Epidermal melanocyte (primary cell): Measurements from ENCODE around the gene TXNDC11.

Source experiments
- DNase-seq: peaks from one replicate; pipeline ENCODE4 v3.0.0; 2011; ENCODE audit warnings: low spot score; ENCODE audit not compliant: insufficient read length

Gene TXNDC11

DNA sequence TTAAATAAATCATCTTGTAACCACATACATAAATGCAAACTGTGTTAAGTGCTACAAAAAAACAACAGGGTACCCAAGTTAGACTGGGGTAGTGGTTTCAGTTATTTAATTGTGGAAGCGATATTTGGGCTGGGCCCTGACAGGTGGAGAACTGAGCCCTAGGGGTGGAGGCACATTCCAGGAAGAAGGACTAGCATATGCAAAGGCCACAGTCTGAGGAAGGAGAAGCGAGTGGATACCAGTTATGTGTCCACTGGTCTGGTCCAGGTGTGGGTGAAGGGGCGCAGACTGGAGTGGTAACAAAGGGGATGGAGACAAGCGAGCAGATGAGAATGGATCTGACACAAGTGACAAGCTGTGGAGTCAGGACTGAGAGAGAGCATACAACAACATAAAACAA lies 22.9 kb downstream of the TXNDC11 start:
- DNase-seq, result no peak

DNA sequence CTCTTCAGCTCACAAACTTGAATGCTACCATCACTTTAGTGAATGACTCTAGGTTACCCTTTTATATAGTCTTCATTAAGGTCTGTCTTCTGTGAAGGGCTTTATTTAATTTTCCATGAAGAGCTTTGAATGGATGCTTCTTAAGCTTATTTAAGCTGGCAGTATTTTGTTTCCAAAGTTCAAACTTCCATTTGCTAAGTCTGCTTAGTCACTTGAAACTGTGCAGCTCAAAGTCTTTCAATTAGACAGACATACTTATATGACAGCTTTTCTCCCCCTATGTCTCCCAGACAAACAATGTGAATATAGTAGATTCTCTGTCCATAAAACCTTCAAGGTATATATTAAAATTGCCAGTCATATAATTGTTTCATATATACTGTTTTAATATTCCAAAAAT lies 23.5 kb downstream of the TXNDC11 start:
- no peak for DNase-seq

DNA sequence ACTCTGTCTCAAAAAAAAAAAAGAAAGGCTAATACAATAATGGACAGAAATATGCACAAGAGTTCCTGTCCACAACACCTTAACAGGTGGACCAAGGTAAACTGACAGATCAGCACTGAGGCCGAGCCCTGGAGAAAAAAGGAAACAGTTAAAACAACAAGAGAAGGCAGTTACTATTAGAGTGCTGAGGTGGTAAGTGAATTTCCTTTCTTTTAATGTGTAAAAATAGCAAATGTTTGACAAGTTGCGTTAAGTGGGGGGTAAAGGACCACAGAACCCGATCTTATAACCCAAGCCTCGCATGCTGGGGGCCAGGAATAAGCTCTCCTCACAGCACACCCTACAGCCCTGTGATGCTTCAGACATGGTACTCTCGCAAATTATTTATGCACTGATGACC lies 24.8 kb downstream of the TXNDC11 start:
- no peak for DNase-seq

DNA sequence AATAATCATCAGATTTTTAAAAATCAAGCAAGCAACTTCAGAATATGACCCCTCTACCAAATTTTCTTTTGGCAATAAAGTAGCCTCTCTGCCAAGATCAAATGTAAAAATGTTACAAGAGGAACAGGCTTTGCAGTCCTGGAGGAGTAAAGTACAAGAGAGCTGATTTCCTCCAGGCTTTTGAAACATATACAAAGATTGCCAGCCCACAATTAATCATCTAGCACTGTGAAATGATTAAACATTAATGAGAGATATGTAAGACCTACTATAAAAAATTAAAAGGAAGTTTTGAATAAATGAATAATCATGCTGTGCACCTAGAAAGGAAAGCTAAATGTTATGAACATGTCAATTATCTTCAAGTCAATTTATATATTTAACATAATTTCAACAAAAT lies 26.3 kb downstream of the TXNDC11 start:
- DNase-seq, result no peak

DNA sequence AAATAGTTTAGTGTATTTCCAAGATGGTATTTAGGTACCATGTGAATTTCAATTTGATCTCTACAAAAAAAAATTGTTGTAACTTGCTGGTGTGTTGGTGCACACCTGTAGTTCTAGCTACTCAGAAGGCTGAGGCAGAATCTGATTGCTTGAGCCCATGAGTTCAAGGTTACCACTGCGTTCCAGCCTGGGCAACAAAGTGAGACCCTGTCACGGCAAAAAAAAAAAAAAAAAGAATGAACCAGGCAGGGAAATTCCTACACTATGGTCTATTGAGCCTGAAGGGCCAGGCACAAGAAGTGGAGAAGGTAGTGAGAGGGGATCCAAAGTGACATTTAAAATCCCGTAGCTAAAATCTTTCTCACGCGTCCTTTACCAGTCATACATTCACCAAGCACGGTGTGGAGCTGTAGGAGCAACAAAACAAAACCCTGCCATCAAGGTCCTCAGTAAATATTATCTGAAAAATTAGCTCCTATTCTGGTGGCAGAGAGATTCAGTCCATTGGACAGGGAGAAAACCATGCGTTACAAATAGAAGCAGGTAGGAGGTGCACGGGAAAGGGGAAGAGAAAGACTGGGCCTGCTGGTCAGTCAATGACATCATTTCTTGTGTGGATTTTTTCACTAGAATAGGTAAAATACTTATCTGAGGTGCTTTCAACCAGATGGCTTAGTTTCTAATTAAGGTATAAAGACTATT lies 27.3 kb downstream of the TXNDC11 start:
- no peak for DNase-seq

GRCh38 chr16:11712122-11712521 lies 30.5 kb downstream of the TXNDC11 start:
- DNase-seq, result no peak

DNA sequence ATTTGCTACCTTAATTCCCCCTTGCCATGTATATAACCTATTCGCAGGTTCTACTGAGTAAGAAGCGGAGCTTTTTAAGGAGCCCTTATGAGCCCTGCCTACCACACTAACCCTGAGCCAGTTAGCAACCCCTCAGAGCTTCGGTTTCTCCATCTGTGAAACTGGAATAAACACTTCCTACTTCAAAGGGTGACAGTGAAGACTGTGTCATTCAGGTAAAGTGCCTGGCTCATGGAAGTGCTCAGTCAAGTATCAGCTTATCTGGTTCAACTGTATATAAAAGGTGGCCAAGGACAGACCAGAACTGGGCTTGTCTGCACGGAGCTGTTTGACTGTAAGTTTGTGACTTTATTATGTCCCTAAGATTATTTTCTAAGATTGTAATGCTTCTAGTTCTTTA lies 31.0 kb downstream of the TXNDC11 start:
- DNase-seq, result no peak

- DNase-seq, result no peak
Observed at GRCh38 chr16:11708421-11708820, 34.2 kb downstream of the TXNDC11 start.

DNA sequence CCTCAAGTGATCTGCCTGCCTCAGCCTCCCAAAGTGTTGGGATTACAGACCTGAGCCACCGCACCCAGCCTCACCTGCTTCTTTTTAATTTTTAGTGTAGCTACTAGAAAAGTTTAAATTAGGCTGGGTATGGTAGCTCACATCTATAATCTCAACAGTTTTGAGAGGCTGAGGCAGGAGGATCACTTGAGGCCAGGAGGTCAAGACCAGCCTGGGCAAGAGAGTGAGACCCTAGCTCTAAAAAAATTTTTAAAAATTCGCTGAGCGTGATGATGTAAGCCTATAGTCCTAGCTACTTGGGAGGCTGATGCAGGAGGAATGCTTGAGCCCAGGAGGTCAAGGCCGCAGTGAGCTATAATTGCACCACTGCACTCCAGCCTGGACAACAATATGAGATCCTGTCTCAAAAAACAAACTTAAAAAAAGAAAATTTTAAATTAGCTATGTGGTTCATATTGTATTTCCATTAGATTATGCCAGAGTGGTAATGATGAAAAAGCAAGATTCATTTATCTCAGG lies 34.9 kb downstream of the TXNDC11 start:
- no peak for DNase-seq

- DNase-seq, result no peak
Observed at GRCh38 chr16:11706180-11706742, 36.4 kb downstream of the TXNDC11 start.

DNA sequence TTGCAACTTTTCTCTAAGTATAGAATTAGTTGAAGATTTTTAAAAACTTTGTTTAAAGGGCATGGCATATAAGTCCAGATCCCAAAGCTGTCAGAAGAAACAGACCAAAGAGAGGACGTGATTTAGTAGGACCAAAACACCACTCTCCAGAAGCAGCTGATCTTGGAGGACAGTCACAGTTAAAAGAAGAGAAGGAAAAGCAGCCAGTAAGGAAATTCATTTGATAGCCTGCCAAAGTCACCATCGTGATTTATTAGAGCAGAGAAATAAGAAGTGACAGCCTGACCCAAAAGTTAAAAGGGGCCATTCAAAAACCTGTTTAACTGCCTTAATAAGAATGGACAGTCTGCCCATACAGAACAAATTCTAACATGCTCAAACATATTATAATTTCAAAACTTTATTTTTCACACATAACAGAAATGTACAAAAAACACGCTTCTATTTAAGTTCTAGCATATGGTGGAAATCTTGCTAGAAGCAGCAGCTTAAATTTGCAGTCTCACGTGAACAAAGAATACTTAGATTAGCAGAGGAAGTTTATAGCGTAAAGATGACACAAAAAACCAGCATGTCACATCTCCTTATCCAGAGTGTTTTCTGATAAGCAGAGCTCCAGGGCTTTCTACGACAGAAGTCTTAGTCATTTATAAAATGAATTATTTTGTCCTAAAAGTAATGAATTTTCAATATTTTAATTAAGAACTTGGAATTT lies 37.2 kb downstream of the TXNDC11 start:
- DNase-seq, result no peak

GRCh38 chr16:11700264-11701029 lies 42.2 kb downstream of the TXNDC11 start:
- no peak for DNase-seq

GRCh38 chr16:11699234-11699894 lies 43.3 kb downstream of the TXNDC11 start:
- DNase-seq, result no peak

DNA sequence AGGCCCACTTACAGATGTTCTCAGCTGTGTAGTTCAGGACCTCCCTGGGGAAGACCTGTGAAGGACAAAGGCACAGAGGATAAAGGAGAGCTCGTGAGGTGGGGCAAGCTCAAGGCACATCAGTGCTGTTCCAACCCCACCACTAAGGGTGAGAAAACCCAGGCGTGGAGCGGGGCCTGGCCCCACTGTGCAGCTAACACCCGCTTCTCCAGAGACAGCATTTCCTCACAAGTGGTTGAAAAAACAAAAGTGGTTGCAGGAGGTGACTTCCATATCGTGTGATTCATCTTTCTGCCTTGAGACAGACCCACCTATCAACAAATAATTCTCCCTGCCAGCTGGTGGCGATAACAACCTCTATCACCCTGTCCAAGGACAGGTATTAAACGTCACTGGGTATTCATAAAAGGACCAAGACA lies 44.4 kb downstream of the TXNDC11 start:
- DNase-seq, result no peak

- DNase-seq, result no peak
Observed at GRCh38 chr16:11697319-11697718, 45.3 kb downstream of the TXNDC11 start.

GRCh38 chr16:11696266-11697012 lies 46.2 kb downstream of the TXNDC11 start:
- no peak for DNase-seq

DNA sequence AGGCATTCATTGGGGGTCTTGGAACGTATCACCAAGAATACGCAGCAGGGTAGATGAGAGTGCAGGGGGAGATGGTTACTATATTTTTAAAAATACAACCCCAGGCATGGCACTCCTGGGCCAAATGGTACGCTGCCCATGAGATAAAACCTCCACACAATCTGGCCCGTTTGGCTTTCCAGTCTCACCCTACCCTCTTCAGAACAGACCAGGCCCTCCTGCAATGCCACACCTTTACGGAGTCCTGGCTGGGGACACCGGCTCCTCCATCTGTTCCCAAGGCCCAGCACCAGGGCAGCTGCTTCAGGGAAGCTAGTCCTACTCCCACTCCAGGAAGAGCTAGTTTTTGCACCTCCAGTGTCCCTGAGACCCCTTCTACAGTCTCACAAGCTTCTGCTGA lies 50.0 kb downstream of the TXNDC11 start:
- no peak for DNase-seq

DNA sequence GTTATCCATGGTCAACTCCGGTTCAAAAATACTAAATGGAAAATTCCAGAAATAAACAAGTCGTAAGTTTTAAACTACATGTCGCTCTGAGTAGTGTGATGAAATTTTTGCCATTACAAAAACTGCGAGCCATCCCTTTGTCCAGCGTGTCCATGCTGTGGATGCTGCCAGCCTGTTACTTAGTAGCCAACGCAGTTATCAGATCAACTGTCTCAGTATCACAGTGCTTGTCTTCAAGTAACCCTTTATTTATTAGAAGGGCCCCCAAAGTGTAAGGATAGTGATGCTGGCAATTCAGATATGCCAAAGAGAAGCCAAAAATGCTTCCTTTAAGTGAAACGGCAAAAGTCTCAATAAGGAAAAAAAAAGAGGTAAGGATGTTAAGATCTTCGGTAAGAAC lies 50.5 kb downstream of the TXNDC11 start:
- no peak for DNase-seq

- no peak for DNase-seq
Observed at GRCh38 chr16:11691771-11692170, 50.9 kb downstream of the TXNDC11 start.

GRCh38 chr16:11691235-11691634 lies 51.4 kb downstream of the TXNDC11 start:
- DNase-seq, result no peak
